ENCODE data around the gene MICU1.
A peak's percentile ranks its signal among the peaks of the same experiment; 100 is the strongest.

MICU1 gene

GRCh38 chr10:72323108-72323749, 302.6 kb downstream of the MICU1 start:
- DNase-seq, result no peak

- no peak for DNase-seq
Observed at GRCh38 chr10:72322280-72323058, 303.4 kb downstream of the MICU1 start.

GRCh38 chr10:72322030-72322279, 303.9 kb downstream of the MICU1 start:
- no peak for DNase-seq

- DNase-seq, result no peak
Observed at GRCh38 chr10:72321248-72322029, 304.4 kb downstream of the MICU1 start.

- DNase-seq, result peak; percentile 73
Observed at GRCh38 chr10:72320676-72321247, 305.1 kb downstream of the MICU1 start.

- DNase-seq, result no peak
Observed at GRCh38 chr10:72319416-72320254, 306.2 kb downstream of the MICU1 start.

GRCh38 chr10:72318418-72319262, 307.2 kb downstream of the MICU1 start:
- no peak for DNase-seq

Data from NCI-H524 treated with DMSO at 0.1 percent for 48 hours (cell line).